Measurements from ENCODE around the gene CLRN1.

CLRN1 gene

GRCh38 chr3:150975086-150975991 lies 2.8 kb upstream of the CLRN1 start:
- no peak for DNase-seq

- no peak for DNase-seq
Measured at GRCh38 chr3:150970665-150971324, 1.7 kb downstream of the CLRN1 start.

- no peak for DNase-seq
Measured at GRCh38 chr3:150968341-150969035, 4.0 kb downstream of the CLRN1 start.

GRCh38 chr3:150965436-150965835 lies 7.1 kb downstream of the CLRN1 start:
- no peak for DNase-seq

- DNase-seq, result no peak
Measured at GRCh38 chr3:150961949-150962348, 10.6 kb downstream of the CLRN1 start.

- DNase-seq, result peak; percentile 21
Measured at GRCh38 chr3:150960708-150961684, 11.5 kb downstream of the CLRN1 start.

- DNase-seq, result no peak
Measured at GRCh38 chr3:150958683-150959082, 13.8 kb downstream of the CLRN1 start.

GRCh38 chr3:150956376-150956775 lies 16.2 kb downstream of the CLRN1 start:
- DNase-seq, result no peak

- DNase-seq, result no peak
Measured at GRCh38 chr3:150951923-150952322, 20.6 kb downstream of the CLRN1 start.

GRCh38 chr3:150945226-150946032 lies 27.1 kb downstream of the CLRN1 start:
- DNase-seq, result no peak

GRCh38 chr3:150942221-150942620 lies 30.3 kb downstream of the CLRN1 start:
- no peak for DNase-seq

- DNase-seq, result no peak
Measured at GRCh38 chr3:150936693-150937092, 35.8 kb downstream of the CLRN1 start.

GRCh38 chr3:150933473-150933995 lies 39.0 kb downstream of the CLRN1 start:
- DNase-seq, result no peak

- DNase-seq, result no peak
Measured at GRCh38 chr3:150931745-150932144, 40.8 kb downstream of the CLRN1 start.

- DNase-seq, result no peak
Measured at GRCh38 chr3:150930839-150931238, 41.7 kb downstream of the CLRN1 start.

GRCh38 chr3:150928234-150928633 lies 44.3 kb downstream of the CLRN1 start:
- DNase-seq, result no peak

GRCh38 chr3:150926328-150926727 lies 46.2 kb downstream of the CLRN1 start:
- DNase-seq, result no peak

- DNase-seq, result no peak
Measured at GRCh38 chr3:150925751-150926201, 46.8 kb downstream of the CLRN1 start.

- no peak for DNase-seq
Measured at GRCh38 chr3:150922611-150923010, 49.9 kb downstream of the CLRN1 start.

GRCh38 chr3:150921209-150921608 lies 51.3 kb downstream of the CLRN1 start:
- no peak for DNase-seq

- no peak for DNase-seq
Measured at GRCh38 chr3:150920236-150920635, 52.3 kb downstream of the CLRN1 start.
